GM18951 (cell line): ENCODE data around the gene ADPGK.

ENCODE experiments used
- POLR2A ChIP-seq: IDR thresholded peaks from 4 replicates; pipeline ENCODE4 v1.6.1; 2011; ENCODE audit warnings: mild to moderate bottlenecking; ENCODE audit not compliant: insufficient read length, insufficient read depth; ENCODE audit errors: extremely low read depth
- in situ Hi-C: fragments of 300-500 bp; cut with MboI; formaldehyde crosslinking; loops from one replicate; pipeline ENCODE4 v1.12.0; 2022; ENCODE audit warnings: low sequenced_read_pairs, mixed read lengths, inconsistent platforms; ENCODE audit not compliant: unreplicated experiment

ADPGK gene

GRCh38 chr15:72797834-72798233 is 14.3 kb upstream of the ADPGK start:
- in situ Hi-C loops = no loop called here
- TF ChIP-seq POLR2A = no peak

- in situ Hi-C loops = no loop called here
- no peak for TF ChIP-seq POLR2A
These were observed 13.8 kb upstream of the ADPGK start for GRCh38 chr15:72797338-72797689.

GRCh38 chr15:72796515-72797337 is 13.2 kb upstream of the ADPGK start:
- in situ Hi-C loops = no loop called here
- no peak for TF ChIP-seq POLR2A

GRCh38 chr15:72796210-72796514 is 12.6 kb upstream of the ADPGK start:
- no peak for TF ChIP-seq POLR2A
- in situ Hi-C loops = no loop called here

GRCh38 chr15:72793766-72794660 is 10.5 kb upstream of the ADPGK start:
- in situ Hi-C loops = no loop called here
- no peak for TF ChIP-seq POLR2A

GRCh38 chr15:72792431-72792830 is 8.9 kb upstream of the ADPGK start:
- in situ Hi-C loops = no loop called here
- no peak for TF ChIP-seq POLR2A

GRCh38 chr15:72790302-72790910 is 6.8 kb upstream of the ADPGK start:
- in situ Hi-C loops = no loop called here
- no peak for TF ChIP-seq POLR2A

GRCh38 chr15:72787526-72787925 is 4.0 kb upstream of the ADPGK start:
- in situ Hi-C loops = loop anchor here (10.0 kb wide), 1 partner anchor 267 kb away; the partner anchor contains the start of gene NEO1
- no peak for TF ChIP-seq POLR2A

GRCh38 chr15:72786676-72787345 is 3.3 kb upstream of the ADPGK start:
- no peak for TF ChIP-seq POLR2A
- in situ Hi-C loops = loop anchor here (10.0 kb wide), 1 partner anchor 268 kb away; the partner anchor contains the start of gene NEO1

- in situ Hi-C loops = loop anchor here (10.0 kb wide), 1 partner anchor 269 kb away; the partner anchor contains the start of gene NEO1
- no peak for TF ChIP-seq POLR2A
These were observed 2.7 kb upstream of the ADPGK start for GRCh38 chr15:72786242-72786641.

- no peak for TF ChIP-seq POLR2A
- in situ Hi-C loops = loop anchor here (10.0 kb wide), 1 partner anchor 269 kb away; the partner anchor contains the start of gene NEO1
These were observed 2.3 kb upstream of the ADPGK start for GRCh38 chr15:72785841-72786240.

- in situ Hi-C loops = loop anchor here (10.0 kb wide), 1 partner anchor 269 kb away; the partner anchor contains the start of gene NEO1
- TF ChIP-seq POLR2A = no peak
These were observed 1.9 kb upstream of the ADPGK start for GRCh38 chr15:72785432-72785831.
